Measurements from ENCODE around the gene B4GALNT3. TPM values are rescaled to one million over a fixed set of nuclear protein-coding genes. Genes with fewer than 3 reads are reported as not detected.
A peak's percentile ranks its signal among the peaks of the same experiment; 100 is the strongest.

Gene B4GALNT3
- total RNA-seq, 1 donor from 2014 or later, result 2.9 TPM

GRCh38 chr12:565589-566105 is 105.9 kb downstream of the B4GALNT3 start:
- Mint-ChIP-seq H3K36me3 (ENCODE audit: low read depth) (no peaks in the 10 kb centered on the region), H3K27me3 (ENCODE audit: low read depth) (peaks cover 1% of the 10 kb centered on the region), H3K27ac (ENCODE audit: unreplicated experiment) (no peak overlapping the region), H3K4me3 (ENCODE audit: unreplicated experiment) (no peak overlapping the region), H3K4me1 (ENCODE audit: low read depth) (peaks cover 7% of the 10 kb centered on the region), H3K9me3 (ENCODE audit: low read depth) (no peaks in the 10 kb centered on the region)
- TF ChIP-seq CTCF (IDR thresholded peaks at IDR 0.05), result no peak
- no peak for DNase-seq (ENCODE audit: low spot score)

GRCh38 chr12:568486-568885 is 108.7 kb downstream of the B4GALNT3 start:
- TF ChIP-seq CTCF (IDR thresholded peaks at IDR 0.05), result no peak
- Mint-ChIP-seq H3K4me3 (ENCODE audit: unreplicated experiment) (no peak overlapping the region), H3K9me3 (ENCODE audit: low read depth) (no peaks in the 10 kb centered on the region), H3K27me3 (ENCODE audit: low read depth) (peaks cover 1% of the 10 kb centered on the region), H3K36me3 (ENCODE audit: low read depth) (no peaks in the 10 kb centered on the region), H3K27ac (ENCODE audit: unreplicated experiment) (no peak overlapping the region), H3K4me1 (ENCODE audit: low read depth) (peaks cover 31% of the 10 kb centered on the region)
- peak; percentile 24 for DNase-seq (ENCODE audit: low spot score)

GRCh38 chr12:569091-569676 is 109.4 kb downstream of the B4GALNT3 start:
- Mint-ChIP-seq H3K27ac (ENCODE audit: unreplicated experiment) (no peak overlapping the region), H3K27me3 (ENCODE audit: low read depth) (peaks cover 1% of the 10 kb centered on the region), H3K4me1 (ENCODE audit: low read depth) (peaks cover 34% of the 10 kb centered on the region)

GRCh38 chr12:569803-570434 is 110.2 kb downstream of the B4GALNT3 start:
- DNase-seq (ENCODE audit: low spot score), result no peak
- Mint-ChIP-seq H3K4me1 (ENCODE audit: low read depth) (peaks cover 40% of the 10 kb centered on the region), H3K27me3 (ENCODE audit: low read depth) (peaks cover 1% of the 10 kb centered on the region), H3K4me3 (ENCODE audit: unreplicated experiment) (peak overlapping the region; percentile 80), H3K36me3 (ENCODE audit: low read depth) (no peaks in the 10 kb centered on the region), H3K9me3 (ENCODE audit: low read depth) (peaks cover 5% of the 10 kb centered on the region), H3K27ac (ENCODE audit: unreplicated experiment) (peak overlapping the region; percentile 76)
- peak; percentile 99 for TF ChIP-seq CTCF (IDR thresholded peaks at IDR 0.05)

More at GRCh38 chr12:569091-569676, 109.4 kb downstream of the B4GALNT3 start:
- no peak for TF ChIP-seq CTCF (IDR thresholded peaks at IDR 0.05)
- Mint-ChIP-seq H3K4me3 (ENCODE audit: unreplicated experiment) (no peak overlapping the region), H3K36me3 (ENCODE audit: low read depth) (no peaks in the 10 kb centered on the region), H3K9me3 (ENCODE audit: low read depth) (no peaks in the 10 kb centered on the region)
- no peak for DNase-seq (ENCODE audit: low spot score)

- Mint-ChIP-seq H3K4me1 (ENCODE audit: low read depth) (peaks cover 45% of the 10 kb centered on the region), H3K9me3 (ENCODE audit: low read depth) (peaks cover 5% of the 10 kb centered on the region), H3K27me3 (ENCODE audit: low read depth) (peaks cover 1% of the 10 kb centered on the region), H3K4me3 (ENCODE audit: unreplicated experiment) (peak overlapping the region; percentile 80), H3K36me3 (ENCODE audit: low read depth) (no peaks in the 10 kb centered on the region), H3K27ac (ENCODE audit: unreplicated experiment) (peak overlapping the region; percentile 91)
- no peak for DNase-seq (ENCODE audit: low spot score)
- TF ChIP-seq CTCF (IDR thresholded peaks at IDR 0.05), result no peak
These were observed 110.7 kb downstream of the B4GALNT3 start for GRCh38 chr12:570435-570920.
